ENCODE data around the gene FMN2.

DNA sequence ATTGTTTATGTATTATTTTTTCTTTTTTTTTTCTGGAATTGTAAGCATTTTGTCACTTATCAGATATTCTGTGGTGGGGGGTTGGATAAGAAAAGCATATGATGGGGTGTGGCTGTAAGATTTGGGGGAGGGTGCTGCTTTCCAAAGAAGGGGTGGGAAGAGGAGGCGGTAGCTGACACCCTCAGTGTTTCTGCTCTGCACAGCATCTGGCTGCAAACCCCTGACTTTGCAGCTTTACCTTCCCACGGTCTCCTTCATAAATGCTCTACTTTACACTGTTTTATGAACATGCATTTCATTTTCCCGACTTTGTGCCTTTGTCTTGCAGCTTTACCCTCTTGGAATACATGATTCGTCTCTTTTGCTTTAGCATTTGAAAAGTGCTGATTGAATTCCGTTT is 7.6 kb downstream of the FMN2 start:
- TF ChIP-seq, protein P1, sequence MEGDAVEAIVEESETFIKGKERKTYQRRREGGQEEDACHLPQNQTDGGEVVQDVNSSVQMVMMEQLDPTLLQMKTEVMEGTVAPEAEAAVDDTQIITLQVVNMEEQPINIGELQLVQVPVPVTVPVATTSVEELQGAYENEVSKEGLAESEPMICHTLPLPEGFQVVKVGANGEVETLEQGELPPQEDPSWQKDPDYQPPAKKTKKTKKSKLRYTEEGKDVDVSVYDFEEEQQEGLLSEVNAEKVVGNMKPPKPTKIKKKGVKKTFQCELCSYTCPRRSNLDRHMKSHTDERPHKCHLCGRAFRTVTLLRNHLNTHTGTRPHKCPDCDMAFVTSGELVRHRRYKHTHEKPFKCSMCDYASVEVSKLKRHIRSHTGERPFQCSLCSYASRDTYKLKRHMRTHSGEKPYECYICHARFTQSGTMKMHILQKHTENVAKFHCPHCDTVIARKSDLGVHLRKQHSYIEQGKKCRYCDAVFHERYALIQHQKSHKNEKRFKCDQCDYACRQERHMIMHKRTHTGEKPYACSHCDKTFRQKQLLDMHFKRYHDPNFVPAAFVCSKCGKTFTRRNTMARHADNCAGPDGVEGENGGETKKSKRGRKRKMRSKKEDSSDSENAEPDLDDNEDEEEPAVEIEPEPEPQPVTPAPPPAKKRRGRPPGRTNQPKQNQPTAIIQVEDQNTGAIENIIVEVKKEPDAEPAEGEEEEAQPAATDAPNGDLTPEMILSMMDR (IDR thresholded peaks at IDR 0.05; ENCODE audit: insufficient read depth, low read length) = no peak
- TF ChIP-seq GABPA (IDR thresholded peaks at IDR 0.05; ENCODE audit: low read depth) (no peak), POLR2AphosphoS5 (IDR thresholded peaks at IDR 0.05; ENCODE audit: low read depth) (no peak)
